WTC11 (cell line): ENCODE measurements around the gene ZBTB7B. TPM values are rescaled to one million over a fixed set of nuclear protein-coding genes. Genes with fewer than 3 reads are reported as not detected.

Experiments
- ATAC-seq: fragments of 200-7000 bp; cut with Tn5 transposase; 2 replicates; pipeline ENCODE4 v1.10.0; 2021; ENCODE audit warnings: mild to moderate bottlenecking, moderate library complexity
- CTCF ChIA-PET: fragments of 300-600 bp; sonication (Branson Sonifier 250); formaldehyde crosslinking; loops from one replicate; lab custom pipeline; 2021; ENCODE audit warnings: antibody characterized with exemption; lab: Charles Lee
- POLR2A ChIA-PET: fragments of 350-600 bp; sonication (Branson Sonifier 250); formaldehyde crosslinking; loops from one replicate; lab custom pipeline; 2021; ENCODE audit warnings: antibody characterized with exemption; lab: Charles Lee
- DNase-seq: peaks from one replicate; pipeline ENCODE4 v3.0.0; 2021; ENCODE audit warnings: low spot score
- H3K27ac Mint-ChIP-seq: 2 replicates; pipeline ENCODE4 v1.8.0; 2021; ENCODE audit warnings: mixed read lengths
- H3K27me3 Mint-ChIP-seq: 2 replicates; pipeline ENCODE4 v1.8.0; 2021; ENCODE audit warnings: low read depth, mild to moderate bottlenecking, moderate library complexity, mixed read lengths
- H3K36me3 Mint-ChIP-seq: 2 replicates; pipeline ENCODE4 v1.8.0; 2021; ENCODE audit warnings: mixed read lengths
- H3K4me1 Mint-ChIP-seq: 2 replicates; pipeline ENCODE4 v1.8.0; 2022; ENCODE audit warnings: mixed read lengths
- H3K4me3 Mint-ChIP-seq: 2 replicates; pipeline ENCODE4 v1.8.0; 2021; ENCODE audit warnings: mild to moderate bottlenecking, moderate library complexity, mixed read lengths
- H3K9me3 Mint-ChIP-seq: 2 replicates; pipeline ENCODE4 v1.8.0; 2021; ENCODE audit warnings: mixed read lengths
- ATF6 ChIP-seq: sonication (generic); formaldehyde crosslinking; IDR thresholded peaks from 2 replicates; pipeline ENCODE4 v1.8.1; 2023; ENCODE audit warnings: mild to moderate bottlenecking, missing genetic modification reagents
- CBFB ChIP-seq: sonication (generic); formaldehyde crosslinking; IDR thresholded peaks from 2 replicates; pipeline ENCODE4 v1.8.1; 2022; ENCODE audit warnings: mild to moderate bottlenecking, low read depth, missing genetic modification reagents
- CREM ChIP-seq: sonication (generic); formaldehyde crosslinking; IDR thresholded peaks from 2 replicates; pipeline ENCODE4 v1.8.1; 2022; ENCODE audit warnings: mild to moderate bottlenecking, missing genetic modification reagents, moderate library complexity
- ETV6 ChIP-seq: sonication (generic); formaldehyde crosslinking; IDR thresholded peaks from 2 replicates; pipeline ENCODE4 v1.8.1; 2022; ENCODE audit warnings: mild to moderate bottlenecking, missing genetic modification reagents
- FOXP1 ChIP-seq: sonication (generic); formaldehyde crosslinking; IDR thresholded peaks from 2 replicates; pipeline ENCODE4 v1.8.0; 2022; ENCODE audit warnings: missing genetic modification reagents, mild to moderate bottlenecking, moderate library complexity, borderline replicate concordance
- GTF2I ChIP-seq: fragments of 250-450 bp; sonication (Bioruptor Pico); conservative IDR thresholded peaks from 2 replicates; pipeline ENCODE4 v1.4.0; 2021; ENCODE audit warnings: mild to moderate bottlenecking
- NFATC4 ChIP-seq: fragments of 250-450 bp; sonication (Bioruptor Pico); IDR thresholded peaks from 2 replicates; pipeline ENCODE4 v1.9.0; 2021; ENCODE audit warnings: mild to moderate bottlenecking
- RELA ChIP-seq: sonication (generic); formaldehyde crosslinking; IDR thresholded peaks from 2 replicates; pipeline ENCODE4 v1.8.1; 2022; ENCODE audit warnings: missing genetic modification reagents, mild to moderate bottlenecking, borderline replicate concordance
- RORB ChIP-seq: fragments of 250-450 bp; sonication (Bioruptor Pico); IDR thresholded peaks from 2 replicates; pipeline ENCODE4 v1.9.0; 2021; ENCODE audit warnings: mild to moderate bottlenecking
- SMAD3 ChIP-seq: sonication (generic); formaldehyde crosslinking; IDR thresholded peaks from 2 replicates; pipeline ENCODE4 v1.8.0; 2022; ENCODE audit warnings: missing genetic modification reagents, mild to moderate bottlenecking, borderline replicate concordance
- SOX15 ChIP-seq: fragments of 250-450 bp; sonication (Bioruptor Pico); IDR thresholded peaks from 2 replicates; pipeline ENCODE4 v1.9.0; 2021; ENCODE audit warnings: mild to moderate bottlenecking
- SP1 ChIP-seq: sonication (generic); formaldehyde crosslinking; conservative IDR thresholded peaks from 2 replicates; pipeline ENCODE4 v1.8.1; 2022; ENCODE audit warnings: missing genetic modification reagents
- STAT6 ChIP-seq: sonication (generic); formaldehyde crosslinking; conservative IDR thresholded peaks from 2 replicates; pipeline ENCODE4 v1.8.1; 2023; ENCODE audit warnings: mild to moderate bottlenecking, low read depth, missing genetic modification reagents, moderate library complexity
- TP53 ChIP-seq: sonication (generic); formaldehyde crosslinking; IDR thresholded peaks from 2 replicates; pipeline ENCODE4 v1.8.1; 2023; ENCODE audit warnings: mild to moderate bottlenecking, missing genetic modification reagents
- ZNF263 ChIP-seq: sonication (generic); formaldehyde crosslinking; IDR thresholded peaks from 2 replicates; pipeline ENCODE4 v1.8.1; 2022; ENCODE audit warnings: low read depth, mild to moderate bottlenecking, moderate library complexity, missing genetic modification reagents
- ZNF423 ChIP-seq: fragments of 250-450 bp; sonication (Bioruptor Pico); IDR thresholded peaks from 2 replicates; pipeline ENCODE4 v2.1.2; 2022; ENCODE audit warnings: mild to moderate bottlenecking, moderate library complexity
- ZNF532 ChIP-seq: fragments of 250-450 bp; sonication (Bioruptor Pico); IDR thresholded peaks from 2 replicates; pipeline ENCODE4 v1.9.0; 2021; ENCODE audit warnings: mild to moderate bottlenecking, borderline replicate concordance
- total RNA-seq: library from RNA; stranded (reverse); gene quantifications from 3 replicates; pipeline ENCODE4 v1.2.3, GENCODE V29; 2021
- TF ChIP-seq, protein P1 (sequence below): fragments of 250-450 bp; sonication (Bioruptor Pico); conservative IDR thresholded peaks from 2 replicates; pipeline ENCODE4 v1.9.0; 2021; ENCODE audit warnings: mild to moderate bottlenecking
- TF ChIP-seq, protein P2 (sequence below): sonication (generic); formaldehyde crosslinking; IDR thresholded peaks from 2 replicates; pipeline ENCODE4 v1.8.1; 2023; ENCODE audit warnings: mild to moderate bottlenecking, missing genetic modification reagents, moderate library complexity
- TF ChIP-seq, protein P3 (sequence below): sonication (generic); formaldehyde crosslinking; IDR thresholded peaks from 2 replicates; pipeline ENCODE4 v1.8.1; 2022; ENCODE audit warnings: missing genetic modification reagents, borderline replicate concordance

ZBTB7B gene
- total RNA-seq, 1 experiment from 2014 or later: 29.8 TPM

- ATAC-seq: peak; percentile 1; the same call in 1 of the 2 replicates
- POLR2A ChIA-PET: interaction anchor here (0.6 kb wide), 1 partner anchor 30 kb away, joined by 3 read pairs; no protein-coding TSS in a partner anchor
- no peak for DNase-seq
These were observed 49.3 kb downstream of the ZBTB7B start for GRCh38 chr1:155051777-155052398.

More at GRCh38 chr1:155051777-155052398, 49.3 kb downstream of the ZBTB7B start:
- no peaks in the 10 kb centered on the region for H3K9me3 Mint-ChIP-seq
- H3K27ac Mint-ChIP-seq: no peak overlapping the region
- H3K36me3 Mint-ChIP-seq: no peaks in the 10 kb centered on the region
- CTCF ChIA-PET: interaction anchor here (0.6 to 9.4 kb wide), 22 partner anchors 8 to 203 kb away, joined by 3 to 176 read pairs (median 8); partner anchors contain the start of genes EFNA3, EFNA4, SHC1 and ZBTB7B
- H3K4me3 Mint-ChIP-seq: peak overlapping the region; percentile 65
- H3K4me1 Mint-ChIP-seq: peaks cover 32% of the 10 kb centered on the region
- H3K27me3 Mint-ChIP-seq: peaks cover 20% of the 10 kb centered on the region
- no peak for TF ChIP-seq SP1 (CRISPR knock-in tag)
- no peak for TF ChIP-seq FOXP1 (CRISPR knock-in tag)
- TF ChIP-seq ETV6 (CRISPR knock-in tag): no peak
- TF ChIP-seq ZNF532 (CRISPR knock-in tag): no peak
- TF ChIP-seq RORB: no peak
- TF ChIP-seq STAT6 (CRISPR knock-in tag): no peak
- no peak for TF ChIP-seq NFATC4 (CRISPR knock-in tag)
- TF ChIP-seq, protein P1, sequence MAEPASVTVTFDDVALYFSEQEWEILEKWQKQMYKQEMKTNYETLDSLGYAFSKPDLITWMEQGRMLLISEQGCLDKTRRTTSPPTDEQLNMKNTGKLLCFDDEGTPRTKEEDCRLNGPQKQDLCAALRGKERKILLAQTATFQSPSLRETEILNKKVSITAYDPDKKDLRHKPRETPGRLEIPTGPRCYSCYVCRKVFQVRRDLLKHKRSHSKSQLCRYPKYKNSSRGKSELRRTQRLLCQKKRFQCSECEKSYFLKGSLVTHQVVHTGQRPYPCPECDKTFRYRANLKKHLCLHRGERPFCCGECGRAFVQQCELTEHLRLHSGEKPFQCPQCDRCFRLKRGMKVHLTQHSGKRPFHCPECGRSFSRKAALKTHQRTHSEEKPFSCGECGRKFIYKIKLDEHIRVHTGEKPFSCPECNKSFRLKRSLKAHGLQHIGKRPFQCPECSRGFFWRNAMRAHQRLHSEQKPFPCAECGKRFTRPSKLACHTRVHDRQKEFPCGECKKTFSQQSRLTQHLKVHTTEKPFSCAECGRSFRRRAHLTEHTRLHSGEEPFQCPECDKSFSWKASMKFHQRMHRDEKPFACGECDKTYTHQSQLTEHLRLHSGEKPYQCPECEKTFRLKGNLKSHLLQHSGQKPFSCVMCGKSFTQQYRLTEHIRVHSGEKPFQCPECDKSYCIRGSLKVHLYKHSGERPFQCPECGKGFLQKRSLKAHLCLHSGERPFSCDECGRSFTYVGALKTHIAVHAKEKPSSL (CRISPR knock-in tag): no peak
- TF ChIP-seq SOX15 (CRISPR knock-in tag): no peak
- TF ChIP-seq RELA: no peak
- no peak for TF ChIP-seq ATF6
- TF ChIP-seq, protein P2, sequence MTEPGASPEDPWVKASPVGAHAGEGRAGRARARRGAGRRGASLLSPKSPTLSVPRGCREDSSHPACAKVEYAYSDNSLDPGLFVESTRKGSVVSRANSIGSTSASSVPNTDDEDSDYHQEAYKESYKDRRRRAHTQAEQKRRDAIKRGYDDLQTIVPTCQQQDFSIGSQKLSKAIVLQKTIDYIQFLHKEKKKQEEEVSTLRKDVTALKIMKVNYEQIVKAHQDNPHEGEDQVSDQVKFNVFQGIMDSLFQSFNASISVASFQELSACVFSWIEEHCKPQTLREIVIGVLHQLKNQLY (CRISPR knock-in tag): no peak
- TF ChIP-seq GTF2I: no peak
- TF ChIP-seq CREM: no peak
- no peak for TF ChIP-seq CBFB (CRISPR knock-in tag)
- TF ChIP-seq, protein P3, sequence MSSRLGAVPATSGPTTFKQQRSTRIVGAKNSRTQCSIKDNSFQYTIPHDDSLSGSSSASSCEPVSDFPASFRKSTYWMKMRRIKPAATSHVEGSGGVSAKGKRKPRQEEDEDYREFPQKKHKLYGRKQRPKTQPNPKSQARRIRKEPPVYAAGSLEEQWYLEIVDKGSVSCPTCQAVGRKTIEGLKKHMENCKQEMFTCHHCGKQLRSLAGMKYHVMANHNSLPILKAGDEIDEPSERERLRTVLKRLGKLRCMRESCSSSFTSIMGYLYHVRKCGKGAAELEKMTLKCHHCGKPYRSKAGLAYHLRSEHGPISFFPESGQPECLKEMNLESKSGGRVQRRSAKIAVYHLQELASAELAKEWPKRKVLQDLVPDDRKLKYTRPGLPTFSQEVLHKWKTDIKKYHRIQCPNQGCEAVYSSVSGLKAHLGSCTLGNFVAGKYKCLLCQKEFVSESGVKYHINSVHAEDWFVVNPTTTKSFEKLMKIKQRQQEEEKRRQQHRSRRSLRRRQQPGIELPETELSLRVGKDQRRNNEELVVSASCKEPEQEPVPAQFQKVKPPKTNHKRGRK: no peak
- TF ChIP-seq ZNF423 (CRISPR knock-in tag): no peak
- TF ChIP-seq TP53 (CRISPR knock-in tag): no peak
- TF ChIP-seq ZNF263 (CRISPR knock-in tag): no peak
- no peak for TF ChIP-seq SMAD3 (CRISPR knock-in tag)
